ENCODE data around the gene IL22RA2.

DNA sequence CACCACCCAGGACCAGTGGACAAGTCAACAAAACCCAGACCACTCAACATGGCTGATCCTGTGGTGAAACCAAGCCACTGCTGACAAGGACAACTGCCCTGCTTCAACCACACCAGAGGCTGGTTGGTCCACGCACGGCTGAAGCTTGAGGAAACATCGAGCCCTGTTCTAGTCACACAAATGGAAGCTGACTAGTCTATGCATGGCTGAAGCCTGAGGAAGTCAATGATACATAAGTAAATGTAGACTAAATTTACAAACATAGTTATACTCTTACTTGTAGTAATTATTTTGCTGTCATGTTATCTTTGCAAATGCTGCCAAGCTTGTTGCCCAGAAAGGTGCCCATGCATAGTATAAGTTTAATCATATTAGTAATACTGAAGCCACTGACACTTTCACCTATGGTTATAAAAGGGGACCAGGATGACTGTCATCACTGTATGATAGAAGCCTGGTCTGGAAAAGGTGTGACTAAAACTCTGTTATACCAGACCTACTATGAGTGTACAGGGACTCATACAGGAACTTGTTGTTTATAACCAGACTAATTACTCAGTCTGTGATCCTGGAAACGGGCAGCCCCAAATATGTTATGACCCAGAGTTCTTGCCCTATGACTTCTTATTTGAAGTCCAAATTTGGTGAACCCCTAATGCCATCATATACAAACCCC, 5.6 kb downstream of the IL22RA2 start:
- no peak for TF ChIP-seq EZH2 (IDR thresholded peaks at IDR 0.05; ENCODE audit: insufficient read depth, low read length)
- TF ChIP-seq, protein P1, sequence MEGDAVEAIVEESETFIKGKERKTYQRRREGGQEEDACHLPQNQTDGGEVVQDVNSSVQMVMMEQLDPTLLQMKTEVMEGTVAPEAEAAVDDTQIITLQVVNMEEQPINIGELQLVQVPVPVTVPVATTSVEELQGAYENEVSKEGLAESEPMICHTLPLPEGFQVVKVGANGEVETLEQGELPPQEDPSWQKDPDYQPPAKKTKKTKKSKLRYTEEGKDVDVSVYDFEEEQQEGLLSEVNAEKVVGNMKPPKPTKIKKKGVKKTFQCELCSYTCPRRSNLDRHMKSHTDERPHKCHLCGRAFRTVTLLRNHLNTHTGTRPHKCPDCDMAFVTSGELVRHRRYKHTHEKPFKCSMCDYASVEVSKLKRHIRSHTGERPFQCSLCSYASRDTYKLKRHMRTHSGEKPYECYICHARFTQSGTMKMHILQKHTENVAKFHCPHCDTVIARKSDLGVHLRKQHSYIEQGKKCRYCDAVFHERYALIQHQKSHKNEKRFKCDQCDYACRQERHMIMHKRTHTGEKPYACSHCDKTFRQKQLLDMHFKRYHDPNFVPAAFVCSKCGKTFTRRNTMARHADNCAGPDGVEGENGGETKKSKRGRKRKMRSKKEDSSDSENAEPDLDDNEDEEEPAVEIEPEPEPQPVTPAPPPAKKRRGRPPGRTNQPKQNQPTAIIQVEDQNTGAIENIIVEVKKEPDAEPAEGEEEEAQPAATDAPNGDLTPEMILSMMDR (IDR thresholded peaks at IDR 0.05; ENCODE audit: insufficient read depth, low read depth, low read length), result no peak

Data from astrocyte (in vitro differentiated cells and primary cell).